DMS153 (cell line): ENCODE data around the gene MYH13.
"Not testable (repeated sequence)": the region's sequence is repeated elsewhere in the genome, so short reads cannot be mapped to it uniquely, and the experiment has no call there.

Experiments used
- DNase-seq: peaks from one replicate; lab custom pipeline; 2025; lab: John Stamatoyannopoulos, UW

Gene MYH13

GRCh38 chr17:10304758-10305300 is 68.0 kb downstream of the MYH13 start:
- no peak for DNase-seq

GRCh38 chr17:10297691-10298090 is 75.1 kb downstream of the MYH13 start:
- DNase-seq = no peak

GRCh38 chr17:10295728-10296343 is 77.0 kb downstream of the MYH13 start:
- DNase-seq = no peak

GRCh38 chr17:10294180-10294579 is 78.6 kb downstream of the MYH13 start:
- DNase-seq = no peak

- no peak for DNase-seq
These were observed 80.5 kb downstream of the MYH13 start for GRCh38 chr17:10292057-10292937.

- DNase-seq = not testable (repeated sequence)
These were observed 81.2 kb downstream of the MYH13 start for GRCh38 chr17:10291576-10291975.

GRCh38 chr17:10290041-10290440 is 82.8 kb downstream of the MYH13 start:
- DNase-seq = no peak

- DNase-seq = no peak
These were observed 86.5 kb downstream of the MYH13 start for GRCh38 chr17:10286324-10286723.

- DNase-seq = no peak
These were observed 86.9 kb downstream of the MYH13 start for GRCh38 chr17:10285896-10286295.

GRCh38 chr17:10280068-10280467 is 92.7 kb downstream of the MYH13 start:
- no peak for DNase-seq

- DNase-seq = no peak
These were observed 94.6 kb downstream of the MYH13 start for GRCh38 chr17:10278218-10278617.

GRCh38 chr17:10276436-10276835 is 96.4 kb downstream of the MYH13 start:
- no peak for DNase-seq

- no peak for DNase-seq
These were observed 97.4 kb downstream of the MYH13 start for GRCh38 chr17:10275418-10275817.

GRCh38 chr17:10271106-10271562 is 101.7 kb downstream of the MYH13 start:
- no peak for DNase-seq

GRCh38 chr17:10270258-10270657 is 102.5 kb downstream of the MYH13 start:
- no peak for DNase-seq

- no peak for DNase-seq
These were observed 104.8 kb downstream of the MYH13 start for GRCh38 chr17:10268005-10268404.

GRCh38 chr17:10266296-10266876 is 106.4 kb downstream of the MYH13 start:
- DNase-seq = no peak

- DNase-seq = no peak
These were observed 107.6 kb downstream of the MYH13 start for GRCh38 chr17:10265100-10265810.

GRCh38 chr17:10264051-10264450 is 108.8 kb downstream of the MYH13 start:
- no peak for DNase-seq

GRCh38 chr17:10262451-10262850 is 110.4 kb downstream of the MYH13 start:
- DNase-seq = no peak

- DNase-seq = no peak
These were observed 111.7 kb downstream of the MYH13 start for GRCh38 chr17:10261098-10261497.
